Bronchus fibroblast of lung (primary cell): ENCODE measurements around the gene PDE6B. TPM values are rescaled to one million over a fixed set of nuclear protein-coding genes. Genes with fewer than 3 reads are reported as not detected.

Source experiments
- total RNA-seq: library from RNA; depleted of rRNA; stranded (reverse); fragments of >200 nt; gene quantifications from 2 replicates; pipeline ENCODE4 v1.2.3, GENCODE V29; 2015

PDE6B gene
- 2.5 and 6.7 TPM in 2 replicates for total RNA-seq

DNA sequence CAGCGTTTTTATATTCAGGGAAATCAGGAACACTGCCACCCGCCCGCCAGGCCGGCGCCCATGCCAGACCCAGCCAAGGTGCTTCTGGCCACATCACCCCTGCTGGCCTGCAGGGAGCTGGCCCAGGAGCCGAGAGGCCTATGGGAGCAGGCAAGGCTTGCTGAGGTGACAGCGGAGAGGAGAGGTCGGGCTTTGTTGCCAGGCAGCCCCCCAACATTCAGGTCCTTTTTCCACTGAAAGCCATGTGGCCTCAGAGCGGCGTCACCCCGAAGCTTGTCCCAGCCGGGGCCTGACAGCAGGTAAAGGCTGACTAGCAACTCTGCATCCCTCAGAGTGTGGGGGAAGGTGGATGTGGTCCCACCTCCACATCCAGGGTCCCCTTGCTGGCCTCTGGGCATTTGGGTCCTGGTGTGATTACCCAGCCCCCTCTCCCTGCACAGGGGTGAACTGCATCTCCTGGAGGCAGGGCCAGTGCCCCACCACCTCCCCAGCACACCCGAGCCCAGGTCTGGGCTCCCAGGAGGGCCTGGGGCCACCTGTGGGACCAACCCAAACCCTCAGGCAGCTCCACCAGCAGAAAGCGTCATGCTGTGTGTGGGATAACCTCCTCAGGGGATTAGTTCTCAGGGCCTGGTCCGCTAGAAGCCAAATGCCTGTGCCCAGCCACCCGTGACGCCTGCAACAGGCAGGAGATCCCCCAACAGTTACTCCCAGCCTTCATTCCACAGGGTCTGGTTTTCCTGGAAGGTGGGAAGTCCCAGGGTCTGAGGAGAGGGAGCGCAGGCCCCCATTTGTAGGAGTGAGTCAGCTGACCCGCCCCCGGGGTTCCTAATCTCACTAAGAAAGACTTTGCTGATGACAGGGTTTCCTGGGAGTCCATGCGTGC, at the start of gene PDE6B:
TSS of gene PDE6B (plus strand) at position 869 of the 886 bp plus-strand sequence. CDS start 54 bp downstream, outside the sequence.

GRCh38 chr4:576245-576821, 49.0 kb upstream of the PDE6B start, which contains the start of gene TMEM271:
TMEM271 (minus strand) TSS chr4:576295; CDS start chr4:576062, 233 bp downstream.

DNA sequence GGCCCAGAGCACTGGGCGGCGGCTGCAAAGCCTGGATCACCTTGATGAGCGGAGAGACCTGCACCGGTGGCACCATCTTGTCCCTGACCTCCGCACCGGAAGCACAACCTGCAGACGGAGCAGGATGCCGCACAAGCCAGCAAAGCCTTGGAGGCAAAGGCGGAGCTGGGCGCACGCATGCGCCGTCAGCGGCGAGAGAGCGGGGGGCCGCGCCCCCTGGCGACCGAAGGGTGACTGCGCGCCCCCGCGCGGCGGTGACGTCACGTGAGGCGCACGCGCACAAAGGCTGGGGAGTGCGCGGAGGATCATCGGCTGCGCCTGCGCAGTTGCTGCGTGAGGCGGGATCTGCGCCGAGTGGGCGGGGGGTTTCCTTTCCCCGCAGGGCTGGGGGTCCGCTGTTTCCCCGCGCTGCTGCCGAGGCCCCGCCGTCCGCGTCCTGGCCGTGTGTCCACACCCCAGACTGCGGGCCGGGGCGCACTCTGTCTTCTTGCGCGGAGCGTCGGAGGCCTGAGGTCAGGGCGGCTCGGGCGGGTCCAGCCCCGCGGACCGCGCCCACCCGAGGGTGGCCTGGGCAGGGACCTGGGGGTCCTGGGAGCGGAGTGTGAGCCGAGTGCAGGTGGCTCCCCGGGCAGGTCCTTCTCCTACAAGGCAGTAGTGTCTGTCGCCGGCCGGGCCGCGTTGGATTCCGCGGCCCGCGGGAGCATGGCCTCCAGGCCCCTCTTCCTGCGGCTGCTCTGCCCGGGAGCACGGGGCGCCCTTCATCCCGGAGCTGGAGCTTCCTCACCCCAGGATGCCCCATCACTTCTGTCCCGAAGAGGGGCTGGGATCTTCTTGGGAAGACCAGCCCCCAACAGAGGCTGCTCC, 49.0 kb downstream of the PDE6B start, which contains the start of the genes ATP5ME and MYL5:
TSS of gene ATP5ME (minus strand) at position 105 of the 864 bp plus-strand sequence. CDS start at position 76, 29 bp downstream.
TSS of gene MYL5 (plus strand) at position 371 of the 864 bp plus-strand sequence. CDS start 3,485 bp downstream, outside the sequence.

DNA sequence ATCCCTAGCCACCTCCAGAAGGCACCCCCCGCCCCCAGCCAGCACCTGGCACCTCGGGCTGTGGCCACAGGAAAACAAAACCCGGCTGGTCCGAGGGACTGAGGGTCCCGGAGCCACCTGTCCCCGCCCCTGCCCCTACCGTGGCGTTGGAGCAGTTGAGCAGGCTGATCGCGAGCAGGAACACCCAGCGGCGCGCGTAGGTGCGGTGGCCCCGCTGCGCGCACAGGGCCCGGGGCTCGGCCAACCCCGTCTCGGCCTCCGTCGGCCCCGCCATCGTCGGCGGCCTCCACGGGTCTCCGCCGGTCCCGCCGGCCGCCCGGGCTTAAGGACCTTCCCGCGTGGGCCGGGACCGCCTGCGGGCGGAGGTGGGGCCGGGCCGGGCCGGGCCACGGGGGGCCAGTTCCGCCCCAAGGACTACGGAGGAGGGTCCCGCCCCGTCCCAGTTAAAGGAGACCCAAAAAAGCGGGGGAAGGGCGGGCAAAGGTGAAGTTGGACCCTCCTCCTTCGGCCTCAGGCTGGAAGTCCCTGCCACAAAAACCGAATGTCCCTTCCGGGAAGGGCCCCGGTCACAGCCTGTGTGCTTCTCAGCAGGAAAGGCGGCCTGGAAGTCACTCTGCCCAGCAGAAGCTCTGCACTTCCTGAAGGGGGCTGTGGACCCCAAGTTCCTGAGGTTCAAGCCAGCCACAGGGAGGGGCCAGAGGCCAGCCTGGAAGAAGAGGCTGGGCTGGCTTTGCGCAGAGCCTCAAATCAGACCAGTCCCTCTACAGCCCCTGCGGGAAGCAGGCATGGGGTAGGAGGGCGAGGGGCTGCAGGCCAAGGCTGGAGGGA, 63.7 kb downstream of the PDE6B start, which contains the start of gene SLC49A3:
TSS of gene SLC49A3 (minus strand) at position 298 of the 828 bp plus-strand sequence. CDS start at position 274, 24 bp downstream.

GRCh38 chr4:705278-706082, 80.1 kb downstream of the PDE6B start, which contains the start of gene PCGF3:
PCGF3 (plus strand) TSS chr4:705832; CDS start chr4:733681, 27,849 bp downstream.

Other genes with a start within 250 kb of the PDE6B start
- 7.9 and 13.2 TPM in 2 replicates for gene ZNF721, start 126.4 kb upstream of the PDE6B start, total RNA-seq
- 21.0 and 27.7 TPM in 2 replicates for gene PIGG, start 126.4 kb upstream of the PDE6B start, total RNA-seq
- gene TMEM271, start 49.3 kb upstream of the PDE6B start, total RNA-seq, result not detected in 2 replicates
- 63.5 and 114 TPM in 2 replicates for gene ATP5ME, start 48.7 kb downstream of the PDE6B start, total RNA-seq
- gene MYL5, start 49.0 kb downstream of the PDE6B start, total RNA-seq, result 0.59 and 4.0 TPM in 2 replicates
- 2.1 and 2.5 TPM in 2 replicates for gene SLC49A3, start 63.6 kb downstream of the PDE6B start, total RNA-seq
- 26.2 and 30.9 TPM in 2 replicates for gene PCGF3, start 80.3 kb downstream of the PDE6B start, total RNA-seq
- gene CPLX1, start 200.6 kb downstream of the PDE6B start, total RNA-seq, result under 0.01 TPM in 1 of 2 replicates, not detected in the other